CD14-positive monocyte (primary cell): ENCODE results near the gene RAC2. TPM values are rescaled to one million over a fixed set of nuclear protein-coding genes. Genes with fewer than 3 reads are reported as not detected.

Experiments
- DNase-seq, 3 donors: peaks; one replicate each; pipeline ENCODE4 v3.0.0-alpha.2; 2011 to 2022
- H2AFZ ChIP-seq: 2 replicates; pipeline ENCODE4 v1.6.0; 2012; ENCODE audit warnings: mild to moderate bottlenecking, low read depth, low read length, inconsistent platforms; ENCODE audit not compliant: insufficient read depth, poor library complexity, severe bottlenecking
- H3K27ac ChIP-seq, 2 donors: 1 replicate in 1 of 2; 2 replicates in 1 of 2; pipeline ENCODE4 v1.5.1; 2012 to 2013; ENCODE audit warnings: low read length in 2 of 2, control low read depth in 1 of 2, inconsistent platforms in 1 of 2, low read depth in 1 of 2, mild to moderate bottlenecking in 1 of 2
- H3K27me3 ChIP-seq, 2 donors: one replicate each; pipeline versions ENCODE4 v1.6.0 to v1.6.1; 2011 to 2013; ENCODE audit warnings: low read length in 2 of 2; ENCODE audit not compliant: control insufficient read depth in 2 of 2, insufficient read depth in 2 of 2
- H3K36me3 ChIP-seq, 2 donors: replicated peaks in 1 of 2; 1 replicate in 1 of 2; 2 replicates in 1 of 2; pipeline versions ENCODE4 v1.5.1 to v1.6.1; 2012 to 2013; ENCODE audit warnings: low read length in 2 of 2, control low read depth in 1 of 2, inconsistent platforms in 1 of 2, mild to moderate bottlenecking in 1 of 2; ENCODE audit not compliant: insufficient read depth in 2 of 2, control insufficient read depth in 1 of 2
- H3K4me1 ChIP-seq, 2 donors: 1 replicate in 1 of 2; 2 replicates in 1 of 2; pipeline versions ENCODE4 v1.5.1 to v1.6.1; 2012 to 2013; ENCODE audit warnings: low read length in 2 of 2, control low read depth in 1 of 2, inconsistent platforms in 1 of 2, mild to moderate bottlenecking in 1 of 2, moderate library complexity in 1 of 2; ENCODE audit not compliant: insufficient read depth in 2 of 2, control insufficient read depth in 1 of 2
- H3K4me2 ChIP-seq: replicated peaks from 2 replicates; pipeline ENCODE3; 2012; ENCODE audit warnings: low read length, moderate library complexity, mild to moderate bottlenecking; ENCODE audit not compliant: poor library complexity, severe bottlenecking; ENCODE audit errors: extremely low read depth
- H3K4me3 ChIP-seq, 3 experiments: fragments of 200-600 bp in 1 of 3; sonication (generic) in 1 of 3; replicated peaks in 1 of 3; 1 replicate in 2 of 3; 2 replicates in 1 of 3; pipeline ENCODE4 v1.5.1; 2011 to 2013; ENCODE audit warnings: low read length in 3 of 3, mild to moderate bottlenecking in 3 of 3, control low read depth in 2 of 3, low read depth in 2 of 3, inconsistent platforms in 1 of 3, moderate library complexity in 1 of 3
- H3K79me2 ChIP-seq: 2 replicates; pipeline ENCODE4 v1.6.0; 2012; ENCODE audit warnings: mild to moderate bottlenecking, control low read depth, inconsistent platforms, low read length, moderate library complexity; ENCODE audit not compliant: insufficient read depth
- H3K9ac ChIP-seq: 2 replicates; pipeline ENCODE4 v1.6.0; 2017; ENCODE audit warnings: low read length, mild to moderate bottlenecking; ENCODE audit not compliant: insufficient read depth, poor library complexity, severe bottlenecking
- H3K9me3 ChIP-seq, 2 donors: replicated peaks in 1 of 2; 1 replicate in 1 of 2; 2 replicates in 1 of 2; pipeline versions ENCODE4 v1.5.1 to v1.6.1; 2012 to 2013; ENCODE audit warnings: low read length in 2 of 2, control low read depth in 1 of 2; ENCODE audit not compliant: control insufficient read depth in 1 of 2, insufficient read depth in 1 of 2
- H4K20me1 ChIP-seq: 2 replicates; pipeline ENCODE4 v1.6.0; 2012; ENCODE audit warnings: mild to moderate bottlenecking, low read length, control low read depth, moderate library complexity; ENCODE audit not compliant: insufficient read depth
- H3K27ac Mint-ChIP-seq, 7 donors: one replicate each; pipeline ENCODE4 v1.8.0; 2020; ENCODE audit warnings: mild to moderate bottlenecking in 7 of 7, mixed read lengths in 7 of 7, moderate library complexity in 6 of 7, inconsistent platforms in 2 of 7
- H3K27me3 Mint-ChIP-seq, 3 donors: one replicate each; pipeline ENCODE4 v1.8.0; 2021 to 2022; ENCODE audit warnings: low read depth in 3 of 3, mild to moderate bottlenecking in 3 of 3, mixed read lengths in 3 of 3, moderate library complexity in 3 of 3, inconsistent platforms in 1 of 3
- H3K36me3 Mint-ChIP-seq, 2 donors: one replicate each; pipeline ENCODE4 v1.8.0; 2020; ENCODE audit warnings: mixed read lengths in 2 of 2, inconsistent platforms in 1 of 2, mild to moderate bottlenecking in 1 of 2
- H3K4me1 Mint-ChIP-seq: one replicate; pipeline ENCODE4 v1.8.0; 2020; ENCODE audit warnings: mild to moderate bottlenecking, mixed read lengths
- H3K4me3 Mint-ChIP-seq, 2 donors: one replicate each; pipeline ENCODE4 v1.8.0; 2020; ENCODE audit warnings: mild to moderate bottlenecking in 2 of 2, mixed read lengths in 2 of 2, moderate library complexity in 1 of 2
- H3K9me3 Mint-ChIP-seq, 7 donors: one replicate each; pipeline ENCODE4 v1.8.0; 2020 to 2022; ENCODE audit warnings: mixed read lengths in 7 of 7, mild to moderate bottlenecking in 6 of 7, moderate library complexity in 6 of 7, inconsistent platforms in 2 of 7
- CTCF ChIP-seq: fragments of 200-600 bp; IDR thresholded peaks from one replicate; pipeline ENCODE4 v1.8.0; 2022; ENCODE audit warnings: antibody characterized with exemption, mild to moderate bottlenecking
- whole genome bisulfite sequencing: methylation state at CpG from one replicate; pipeline ENCODE4 v1.1.5; 2013; ENCODE audit warnings: missing lambda C conversion rate; ENCODE audit not compliant: insufficient coverage; 5-methylcytosine and 5-hydroxymethylcytosine counted together
- intact Hi-C, 2 donors: fragments of 100-400 bp; cut with micrococcal nuclease; formaldehyde crosslinking; loops; one replicate each; pipeline versions ENCODE4 v1.15.0 to v1.15.1; 2023
- polyA plus RNA-seq, 3 donors: library from polyadenylated mRNA; depleted of rRNA in 1 of 3; unstranded in 2 of 3; stranded (reverse) in 1 of 3; fragments of 300-500 nt in 2 of 3; fragments of >200 nt in 1 of 3; fragmentation: Illumina TruSeq in 2 of 3; gene quantifications; 1 replicate in 2 of 3; 2 replicates in 1 of 3; pipeline ENCODE4 v1.2.3, GENCODE V29; 2012 to 2021

The RAC2 gene
- polyA plus RNA-seq, 3 donors = 360 to 529 (median 526) TPM

- peaks cover 43 to 52% of the 10 kb centered on the region in 2 donors for H3K36me3 Mint-ChIP-seq
- no peak overlapping the region for H2AFZ ChIP-seq
These were observed 40.2 kb upstream of the RAC2 start for GRCh38 chr22:37284126-37284804.

More at GRCh38 chr22:37284126-37284804, 40.2 kb upstream of the RAC2 start:
- Histone ChIP-seq H3K27me3 (no peaks in the 10 kb centered on the region), H3K9me3 (no peaks in the 10 kb centered on the region), H3K27ac (peak overlapping the region; percentile 98 to 99), H3K9ac (peak overlapping the region; percentile 83), H3K79me2 (peaks cover 68% of the 10 kb centered on the region), H3K4me2 (peak overlapping the region; percentile 90), H3K4me3 (peak overlapping the region; percentile 81 to 96 (median 82)), H3K36me3 (peaks cover 34 to 35% of the 10 kb centered on the region in 2 donors), H3K4me1 (peaks cover 73 to 90% of the 10 kb centered on the region in 2 donors), H4K20me1 (peaks cover 44% of the 10 kb centered on the region)
- no peak for TF ChIP-seq CTCF
- intact Hi-C loops = loop anchor here in 1 of 2 donors (2.0 to 5.0 kb wide), 3 partner anchors 15 to 42 kb away; partner anchors contain the start of gene RAC2
- H3K27me3 Mint-ChIP-seq = peaks cover 0 to 4% (median 2%) of the 10 kb centered on the region in 3 donors
- peak; percentile 72 to 87 (median 75) for DNase-seq
- H3K27ac Mint-ChIP-seq = peak overlapping the region; percentile 96 to 99 (median 98)
- WGBS = 0% methylated on average over 6 of the region's 9 CpGs
- peaks cover 74% of the 10 kb centered on the region for H3K4me1 Mint-ChIP-seq
- peak overlapping the region; percentile 90 to 98 for H3K4me3 Mint-ChIP-seq
- peaks cover 0 to 2% (median 0%) of the 10 kb centered on the region in 7 donors for H3K9me3 Mint-ChIP-seq
